ENCODE measurements around the gene MAP3K8. TPM values are rescaled to one million over a fixed set of nuclear protein-coding genes. Genes with fewer than 3 reads are reported as not detected.
A peak's percentile ranks its signal among the peaks of the same experiment; 100 is the strongest.

The MAP3K8 gene
- total and polyA plus RNA-seq, 9 of the 15 experiments (the other 6 are each of a cell fraction or from before 2014, with no cell fraction given) = 6.9 to 23.6 (median 13.6) TPM

DNA sequence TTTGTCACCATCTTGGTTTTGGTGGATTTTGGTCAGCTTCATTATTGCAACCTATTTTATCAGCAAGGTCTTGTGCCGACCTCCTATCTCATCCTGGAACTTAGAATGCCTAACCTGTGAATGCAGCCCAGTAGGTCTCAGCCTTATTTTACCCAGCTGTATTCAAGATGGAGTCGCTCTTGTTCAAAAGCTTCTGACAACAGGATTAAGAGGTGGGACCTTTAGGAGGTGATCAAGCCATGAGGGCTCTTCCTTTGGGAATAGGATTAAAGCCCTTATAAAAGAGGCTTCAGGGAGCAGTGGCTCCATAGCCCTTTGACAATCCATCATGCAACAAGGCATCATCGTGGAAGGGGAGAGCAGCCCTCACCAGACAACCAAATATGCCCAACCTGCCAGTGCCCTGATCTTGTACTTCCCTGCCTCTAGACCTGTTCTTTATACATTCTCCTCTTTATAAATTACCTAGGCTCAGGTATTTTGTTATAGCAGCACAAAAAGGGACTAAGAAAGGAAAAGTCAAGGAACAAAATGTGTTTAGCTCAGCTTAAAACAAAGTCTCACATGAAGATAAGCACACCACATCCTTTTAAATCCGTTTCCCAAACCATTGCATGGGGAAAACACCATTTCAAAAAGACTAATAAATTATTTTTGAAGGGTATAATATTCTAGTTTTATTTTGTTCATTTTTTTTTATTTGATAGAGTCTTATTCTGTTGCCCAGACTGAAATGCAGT is 8.5 kb upstream of the MAP3K8 start (continued):
- TF ChIP-seq, protein P1, sequence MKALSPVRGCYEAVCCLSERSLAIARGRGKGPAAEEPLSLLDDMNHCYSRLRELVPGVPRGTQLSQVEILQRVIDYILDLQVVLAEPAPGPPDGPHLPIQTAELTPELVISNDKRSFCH (CRISPR knock-in tag; IDR thresholded peaks at IDR 0.05) = peak; percentile 74; the same call in 1 of the 2 replicates
- TF ChIP-seq, protein P1 (tag; IDR thresholded peaks at IDR 0.05) = peak; percentile 98
- TF ChIP-seq, protein P2, sequence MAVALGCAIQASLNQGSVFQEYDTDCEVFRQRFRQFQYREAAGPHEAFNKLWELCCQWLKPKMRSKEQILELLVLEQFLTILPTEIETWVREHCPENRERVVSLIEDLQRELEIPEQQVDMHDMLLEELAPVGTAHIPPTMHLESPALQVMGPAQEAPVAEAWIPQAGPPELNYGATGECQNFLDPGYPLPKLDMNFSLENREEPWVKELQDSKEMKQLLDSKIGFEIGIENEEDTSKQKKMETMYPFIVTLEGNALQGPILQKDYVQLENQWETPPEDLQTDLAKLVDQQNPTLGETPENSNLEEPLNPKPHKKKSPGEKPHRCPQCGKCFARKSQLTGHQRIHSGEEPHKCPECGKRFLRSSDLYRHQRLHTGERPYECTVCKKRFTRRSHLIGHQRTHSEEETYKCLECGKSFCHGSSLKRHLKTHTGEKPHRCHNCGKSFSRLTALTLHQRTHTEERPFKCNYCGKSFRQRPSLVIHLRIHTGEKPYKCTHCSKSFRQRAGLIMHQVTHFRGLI (CRISPR knock-in tag; IDR thresholded peaks at IDR 0.05) = peak; percentile 88
- TF ChIP-seq ZC3H8 (IDR thresholded peaks at IDR 0.05) = no peak
- peak; percentile 79 for TF ChIP-seq ILK (tag; IDR thresholded peaks at IDR 0.05; ENCODE audit: borderline replicate concordance, low read depth)
- TF ChIP-seq ZBTB1 (CRISPR knock-in tag; IDR thresholded peaks at IDR 0.05; ENCODE audit: borderline replicate concordance, low read depth) = no peak
- TF ChIP-seq, protein P3, sequence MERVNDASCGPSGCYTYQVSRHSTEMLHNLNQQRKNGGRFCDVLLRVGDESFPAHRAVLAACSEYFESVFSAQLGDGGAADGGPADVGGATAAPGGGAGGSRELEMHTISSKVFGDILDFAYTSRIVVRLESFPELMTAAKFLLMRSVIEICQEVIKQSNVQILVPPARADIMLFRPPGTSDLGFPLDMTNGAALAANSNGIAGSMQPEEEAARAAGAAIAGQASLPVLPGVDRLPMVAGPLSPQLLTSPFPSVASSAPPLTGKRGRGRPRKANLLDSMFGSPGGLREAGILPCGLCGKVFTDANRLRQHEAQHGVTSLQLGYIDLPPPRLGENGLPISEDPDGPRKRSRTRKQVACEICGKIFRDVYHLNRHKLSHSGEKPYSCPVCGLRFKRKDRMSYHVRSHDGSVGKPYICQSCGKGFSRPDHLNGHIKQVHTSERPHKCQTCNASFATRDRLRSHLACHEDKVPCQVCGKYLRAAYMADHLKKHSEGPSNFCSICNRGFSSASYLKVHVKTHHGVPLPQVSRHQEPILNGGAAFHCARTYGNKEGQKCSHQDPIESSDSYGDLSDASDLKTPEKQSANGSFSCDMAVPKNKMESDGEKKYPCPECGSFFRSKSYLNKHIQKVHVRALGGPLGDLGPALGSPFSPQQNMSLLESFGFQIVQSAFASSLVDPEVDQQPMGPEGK (CRISPR knock-in tag; IDR thresholded peaks at IDR 0.05; ENCODE audit: borderline replicate concordance) = peak; percentile 69; the same call in 1 of the 2 replicates
- no peak for TF ChIP-seq BRF1 (IDR thresholded peaks at IDR 0.05; ENCODE audit: borderline replicate concordance, extremely low read depth, insufficient read length)
- TF ChIP-seq, protein P4, sequence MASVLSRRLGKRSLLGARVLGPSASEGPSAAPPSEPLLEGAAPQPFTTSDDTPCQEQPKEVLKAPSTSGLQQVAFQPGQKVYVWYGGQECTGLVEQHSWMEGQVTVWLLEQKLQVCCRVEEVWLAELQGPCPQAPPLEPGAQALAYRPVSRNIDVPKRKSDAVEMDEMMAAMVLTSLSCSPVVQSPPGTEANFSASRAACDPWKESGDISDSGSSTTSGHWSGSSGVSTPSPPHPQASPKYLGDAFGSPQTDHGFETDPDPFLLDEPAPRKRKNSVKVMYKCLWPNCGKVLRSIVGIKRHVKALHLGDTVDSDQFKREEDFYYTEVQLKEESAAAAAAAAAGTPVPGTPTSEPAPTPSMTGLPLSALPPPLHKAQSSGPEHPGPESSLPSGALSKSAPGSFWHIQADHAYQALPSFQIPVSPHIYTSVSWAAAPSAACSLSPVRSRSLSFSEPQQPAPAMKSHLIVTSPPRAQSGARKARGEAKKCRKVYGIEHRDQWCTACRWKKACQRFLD (CRISPR knock-in tag; IDR thresholded peaks at IDR 0.05) = peak; percentile 97
- TF ChIP-seq, protein P5, sequence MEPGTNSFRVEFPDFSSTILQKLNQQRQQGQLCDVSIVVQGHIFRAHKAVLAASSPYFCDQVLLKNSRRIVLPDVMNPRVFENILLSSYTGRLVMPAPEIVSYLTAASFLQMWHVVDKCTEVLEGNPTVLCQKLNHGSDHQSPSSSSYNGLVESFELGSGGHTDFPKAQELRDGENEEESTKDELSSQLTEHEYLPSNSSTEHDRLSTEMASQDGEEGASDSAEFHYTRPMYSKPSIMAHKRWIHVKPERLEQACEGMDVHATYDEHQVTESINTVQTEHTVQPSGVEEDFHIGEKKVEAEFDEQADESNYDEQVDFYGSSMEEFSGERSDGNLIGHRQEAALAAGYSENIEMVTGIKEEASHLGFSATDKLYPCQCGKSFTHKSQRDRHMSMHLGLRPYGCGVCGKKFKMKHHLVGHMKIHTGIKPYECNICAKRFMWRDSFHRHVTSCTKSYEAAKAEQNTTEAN (CRISPR knock-in tag; IDR thresholded peaks at IDR 0.05) = no peak
- TF ChIP-seq, protein P6, sequence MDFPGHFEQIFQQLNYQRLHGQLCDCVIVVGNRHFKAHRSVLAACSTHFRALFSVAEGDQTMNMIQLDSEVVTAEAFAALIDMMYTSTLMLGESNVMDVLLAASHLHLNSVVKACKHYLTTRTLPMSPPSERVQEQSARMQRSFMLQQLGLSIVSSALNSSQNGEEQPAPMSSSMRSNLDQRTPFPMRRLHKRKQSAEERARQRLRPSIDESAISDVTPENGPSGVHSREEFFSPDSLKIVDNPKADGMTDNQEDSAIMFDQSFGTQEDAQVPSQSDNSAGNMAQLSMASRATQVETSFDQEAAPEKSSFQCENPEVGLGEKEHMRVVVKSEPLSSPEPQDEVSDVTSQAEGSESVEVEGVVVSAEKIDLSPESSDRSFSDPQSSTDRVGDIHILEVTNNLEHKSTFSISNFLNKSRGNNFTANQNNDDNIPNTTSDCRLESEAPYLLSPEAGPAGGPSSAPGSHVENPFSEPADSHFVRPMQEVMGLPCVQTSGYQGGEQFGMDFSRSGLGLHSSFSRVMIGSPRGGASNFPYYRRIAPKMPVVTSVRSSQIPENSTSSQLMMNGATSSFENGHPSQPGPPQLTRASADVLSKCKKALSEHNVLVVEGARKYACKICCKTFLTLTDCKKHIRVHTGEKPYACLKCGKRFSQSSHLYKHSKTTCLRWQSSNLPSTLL (IDR thresholded peaks at IDR 0.05) = no peak
- peak; percentile 59; the same call in 1 of the 2 replicates for TF ChIP-seq ZNF75A (CRISPR knock-in tag; IDR thresholded peaks at IDR 0.05)
- TF ChIP-seq, protein P7, sequence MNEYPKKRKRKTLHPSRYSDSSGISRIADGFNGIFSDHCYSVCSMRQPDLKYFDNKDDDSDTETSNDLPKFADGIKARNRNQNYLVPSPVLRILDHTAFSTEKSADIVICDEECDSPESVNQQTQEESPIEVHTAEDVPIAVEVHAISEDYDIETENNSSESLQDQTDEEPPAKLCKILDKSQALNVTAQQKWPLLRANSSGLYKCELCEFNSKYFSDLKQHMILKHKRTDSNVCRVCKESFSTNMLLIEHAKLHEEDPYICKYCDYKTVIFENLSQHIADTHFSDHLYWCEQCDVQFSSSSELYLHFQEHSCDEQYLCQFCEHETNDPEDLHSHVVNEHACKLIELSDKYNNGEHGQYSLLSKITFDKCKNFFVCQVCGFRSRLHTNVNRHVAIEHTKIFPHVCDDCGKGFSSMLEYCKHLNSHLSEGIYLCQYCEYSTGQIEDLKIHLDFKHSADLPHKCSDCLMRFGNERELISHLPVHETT (CRISPR knock-in tag; conservative IDR thresholded peaks at IDR 0.05 in 1 of 2, IDR thresholded peaks at IDR 0.05 in 1 of 2) = peak in 1 of 2 experiments; percentile 91; a peak in 2 of 4 replicates
- TF ChIP-seq ZNF79 (CRISPR knock-in tag; IDR thresholded peaks at IDR 0.05; ENCODE audit: low read depth) = peak; percentile 85
